ENCODE results near the gene CFAP410.

GRCh38 chr21:44291936-44292811 lies 47.0 kb downstream of the CFAP410 start:
- TF ChIP-seq CTCF (conservative IDR thresholded peaks at IDR 0.05; ENCODE audit: low read depth, low read length) (no peak), CEBPB (IDR thresholded peaks at IDR 0.05; ENCODE audit: low read depth, low read length) (no peak), RCOR1 (IDR thresholded peaks at IDR 0.05; ENCODE audit: insufficient replicate concordance, low read length) (no peak), POLR2A (IDR thresholded peaks at IDR 0.05; ENCODE audit: low read depth, low read length) (no peak), SMC3 (IDR thresholded peaks at IDR 0.05; ENCODE audit: low read depth, low read length) (no peak), MAZ (IDR thresholded peaks at IDR 0.05; ENCODE audit: borderline replicate concordance, low read depth, low read length) (no peak), NFE2L2 (IDR thresholded peaks at IDR 0.05; ENCODE audit: low read depth, low read length) (no peak), USF2 (IDR thresholded peaks at IDR 0.05; ENCODE audit: low read depth, low read length) (no peak), MXI1 (IDR thresholded peaks at IDR 0.05; ENCODE audit: borderline replicate concordance, low read depth, low read length) (no peak), RAD21 (IDR thresholded peaks at IDR 0.05; ENCODE audit: low read length) (no peak), BHLHE40 (IDR thresholded peaks at IDR 0.05; ENCODE audit: low read depth, low read length) (no peak), RFX5 (IDR thresholded peaks at IDR 0.05; ENCODE audit: low read depth, low read length) (no peak)
